GM18858 (cell line): ENCODE measurements around the gene TRO.

Experiments
- ATAC-seq: cut with Tn5 transposase; IDR thresholded peaks from one replicate; pipeline ENCODE4 v1.9.1; 2021; ENCODE audit not compliant: unreplicated experiment

Gene TRO

DNA sequence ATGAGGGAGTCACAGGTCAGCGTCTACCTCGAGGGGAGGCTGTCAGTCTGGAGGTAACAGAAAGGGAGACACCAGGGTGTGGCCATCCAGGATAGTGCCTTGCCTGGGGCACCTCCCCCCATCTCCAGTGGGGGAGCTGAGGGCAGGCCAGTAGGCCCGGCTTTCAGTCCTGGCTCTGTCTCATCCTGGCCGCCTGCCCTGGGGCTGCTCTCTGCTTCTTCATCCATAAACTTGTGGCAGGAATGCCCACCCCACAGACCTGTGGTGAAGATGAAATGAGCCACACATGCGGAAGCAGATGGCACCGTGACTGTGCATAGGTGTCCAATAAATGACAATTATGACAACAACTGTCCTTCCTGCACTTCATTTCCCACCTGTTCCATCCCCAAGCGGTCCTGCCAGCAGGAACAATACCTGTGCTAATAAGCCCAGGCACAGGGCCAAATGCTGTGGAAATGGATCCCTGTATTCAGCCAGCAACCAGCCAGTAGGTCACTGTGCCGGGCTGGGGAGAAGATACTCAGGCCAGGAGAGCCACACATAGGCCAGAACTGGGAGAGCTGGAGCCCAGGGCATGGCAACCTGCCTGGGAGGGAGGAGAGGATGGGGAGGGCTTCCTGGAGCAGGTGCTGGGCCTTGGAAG, 30.2 kb downstream of the TRO start:
- no peak for ATAC-seq

DNA sequence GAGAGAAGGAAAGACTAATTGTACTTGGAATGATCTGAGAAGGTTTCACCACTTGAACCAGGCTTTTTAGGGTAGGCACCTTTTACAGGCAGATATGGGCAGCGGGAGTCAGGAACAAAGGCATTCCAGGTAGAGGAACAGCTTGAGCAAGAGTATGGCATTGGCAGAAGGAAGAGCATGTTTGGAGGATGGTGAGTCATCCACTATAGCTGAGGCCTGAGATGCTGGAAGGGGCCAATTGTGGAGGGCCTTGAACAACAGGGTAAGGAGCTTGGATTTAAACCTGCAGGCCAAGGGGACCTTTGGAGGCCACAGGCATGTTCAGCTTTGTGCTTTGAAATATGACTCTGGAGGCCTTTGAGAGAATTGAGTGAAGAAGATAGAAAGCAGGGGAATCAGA, 41.1 kb downstream of the TRO start:
- no peak for ATAC-seq

DNA sequence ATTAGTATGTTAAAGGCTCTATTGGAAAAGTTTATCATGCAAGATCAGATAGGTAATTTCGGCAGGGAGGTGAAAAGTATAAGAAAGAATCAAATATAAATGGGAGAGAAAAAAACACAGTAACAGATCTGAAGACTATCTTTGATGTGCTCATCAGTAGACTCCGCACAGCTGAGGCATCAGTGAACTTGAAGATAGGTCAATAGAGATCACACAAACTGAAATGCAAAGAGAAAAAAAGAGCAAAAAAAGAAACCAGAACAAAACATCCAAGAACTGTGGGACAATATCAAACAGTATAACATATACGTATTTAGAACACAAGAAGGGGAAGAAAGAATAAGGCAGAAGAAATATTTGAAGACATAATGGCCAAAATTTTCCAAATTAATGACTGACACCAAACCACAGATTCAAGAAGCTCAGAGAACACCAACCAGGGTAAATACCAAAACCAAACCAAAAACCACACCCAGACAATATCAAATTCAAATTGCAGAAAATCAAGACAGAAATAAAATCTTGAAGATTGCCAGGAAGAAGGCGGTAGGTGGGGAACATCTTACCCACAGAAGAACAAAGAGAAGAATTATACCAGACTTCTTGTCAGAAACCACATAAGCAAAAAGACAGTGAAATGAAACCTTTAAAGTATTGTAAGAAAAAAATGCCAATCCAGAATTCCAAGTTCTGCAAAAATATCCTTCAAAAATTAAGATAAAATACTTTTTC, 44.3 kb downstream of the TRO start:
- ATAC-seq: no peak

DNA sequence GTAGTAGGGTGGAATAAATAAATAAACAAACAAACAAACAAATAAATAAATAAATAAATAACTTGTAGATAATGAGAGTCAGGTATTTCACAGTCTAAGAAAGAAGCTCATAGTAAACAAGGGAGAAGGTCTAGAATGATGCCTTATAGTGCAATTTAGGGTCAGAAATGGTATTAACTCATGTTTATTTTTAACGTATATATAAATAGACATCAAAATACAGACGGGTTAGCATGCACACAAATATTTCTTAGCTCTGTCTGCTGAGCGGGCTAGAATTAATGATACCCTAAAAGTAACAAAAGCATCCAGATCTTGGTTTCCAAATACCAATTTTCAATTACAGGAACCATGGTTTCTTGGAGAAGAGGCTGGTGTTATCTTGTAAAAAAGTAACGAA, 56.8 kb downstream of the TRO start:
- ATAC-seq: no peak

DNA sequence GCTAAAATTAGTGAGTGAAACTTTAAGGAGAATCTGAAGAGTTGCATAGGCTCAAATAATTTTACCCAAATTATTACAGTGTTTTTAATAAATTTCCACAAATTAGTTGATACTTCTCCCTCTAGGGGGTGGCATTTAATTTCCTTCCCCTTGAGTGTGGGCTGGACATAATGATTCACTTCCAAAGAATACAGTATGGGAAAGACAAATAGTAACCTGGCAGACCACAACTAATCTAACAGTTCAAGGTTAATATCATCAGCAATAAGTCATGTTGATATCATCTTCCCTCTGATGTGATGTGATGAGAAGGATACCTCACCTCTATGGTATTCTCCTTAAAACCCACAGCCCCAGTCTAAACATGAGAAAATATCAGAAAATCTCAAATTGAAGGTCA, 57.8 kb downstream of the TRO start:
- ATAC-seq: no peak

DNA sequence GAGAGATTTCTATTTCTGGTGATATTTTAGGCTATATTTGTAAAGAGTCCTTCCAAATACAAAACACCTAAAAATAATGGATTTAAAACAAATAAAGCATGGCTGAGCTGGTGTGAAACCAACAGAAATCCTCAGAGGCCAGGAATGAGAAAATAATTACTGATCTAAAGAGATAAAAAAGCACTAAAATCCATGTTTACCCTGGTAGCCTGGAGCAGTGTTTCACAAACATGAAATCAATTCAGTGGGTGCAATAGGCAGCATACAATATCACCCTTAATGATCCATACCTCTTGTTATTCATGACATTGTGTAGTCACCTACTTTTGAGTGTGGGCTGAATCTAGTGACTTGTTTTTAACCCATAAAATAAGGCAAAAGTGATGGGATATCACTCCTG, 58.8 kb downstream of the TRO start:
- no peak for ATAC-seq

DNA sequence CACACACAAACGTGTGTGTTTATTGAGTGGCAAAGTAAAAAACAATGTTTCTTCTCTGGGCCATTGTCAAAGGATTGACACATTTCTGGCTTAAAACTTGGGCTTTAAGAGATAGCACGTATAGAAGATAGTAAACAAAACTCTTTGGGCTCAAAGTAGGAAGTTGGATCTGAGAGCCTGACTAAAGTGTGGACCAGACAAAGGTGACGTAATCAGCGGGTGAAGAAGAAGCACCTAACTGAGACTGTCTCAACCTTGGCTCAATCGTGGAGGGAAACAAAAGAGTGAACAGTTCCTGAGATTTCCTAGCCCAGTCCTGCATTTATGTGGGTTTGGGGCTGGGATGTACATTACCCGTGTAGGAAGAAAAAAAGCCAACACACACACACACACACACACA, 59.7 kb downstream of the TRO start:
- ATAC-seq: no peak
